Hepatocyte (in vitro differentiated cells): ENCODE results near the gene RPL27A. TPM values are rescaled to one million over a fixed set of nuclear protein-coding genes. Genes with fewer than 3 reads are reported as not detected.

ENCODE experiments used
- DNase-seq: peaks from one replicate; pipeline ENCODE4 v3.0.0-alpha.2; 2016; ENCODE audit warnings: low spot score
- H2AFZ ChIP-seq: fragments of 200-600 bp; sonication (generic); 2 replicates; pipeline ENCODE4 v1.6.0; 2016; ENCODE audit warnings: antibody characterized with exemption, mild to moderate bottlenecking
- H3K27ac ChIP-seq: fragments of 200-600 bp; sonication (generic); 2 replicates; pipeline ENCODE4 v1.5.1; 2016; ENCODE audit warnings: mild to moderate bottlenecking
- H3K27me3 ChIP-seq: fragments of 200-600 bp; sonication (generic); 2 replicates; pipeline ENCODE4 v1.6.1; 2016
- H3K36me3 ChIP-seq: fragments of 200-600 bp; sonication (generic); replicated peaks from 2 replicates; pipeline ENCODE4 v1.5.1; 2016; ENCODE audit warnings: low read depth; ENCODE audit not compliant: insufficient read depth
- H3K4me1 ChIP-seq: fragments of 200-600 bp; sonication (generic); 2 replicates; pipeline ENCODE4 v1.5.1; 2016; ENCODE audit warnings: mild to moderate bottlenecking, moderate library complexity; ENCODE audit not compliant: insufficient read depth
- H3K4me2 ChIP-seq: fragments of 200-600 bp; sonication (generic); 2 replicates; pipeline ENCODE4 v1.6.0; 2016
- H3K4me3 ChIP-seq: fragments of 200-600 bp; sonication (generic); 2 replicates; pipeline ENCODE4 v1.5.1; 2016; ENCODE audit warnings: mild to moderate bottlenecking
- H3K79me2 ChIP-seq: fragments of 200-600 bp; sonication (generic); 2 replicates; pipeline ENCODE4 v1.6.0; 2017; ENCODE audit warnings: mild to moderate bottlenecking
- H3K9me2 ChIP-seq: fragments of 200-600 bp; sonication (generic); replicated peaks from 2 replicates; pipeline ENCODE4 v1.6.0; 2017; ENCODE audit warnings: mild to moderate bottlenecking; ENCODE audit not compliant: insufficient read depth
- H3K9me3 ChIP-seq: fragments of 200-600 bp; sonication (generic); 2 replicates; pipeline ENCODE4 v1.5.1; 2016; ENCODE audit warnings: low read depth, mild to moderate bottlenecking
- H4K20me1 ChIP-seq: fragments of 200-600 bp; sonication (generic); 2 replicates; pipeline ENCODE4 v1.6.0; 2016; ENCODE audit warnings: mild to moderate bottlenecking; ENCODE audit not compliant: insufficient read depth, poor library complexity, severe bottlenecking
- CTCF ChIP-seq: fragments of 200-600 bp; sonication (generic); IDR thresholded peaks from 2 replicates; pipeline ENCODE4 v1.5.1; 2016; ENCODE audit warnings: antibody characterized with exemption, mild to moderate bottlenecking; ENCODE audit not compliant: poor library complexity
- EZH2 ChIP-seq: fragments of 200-600 bp; sonication (generic); IDR thresholded peaks from 2 replicates; pipeline ENCODE4 v1.6.1; 2016; ENCODE audit warnings: antibody characterized with exemption, mild to moderate bottlenecking, borderline replicate concordance
- EZH2phosphoT487 ChIP-seq: fragments of 200-600 bp; sonication (generic); IDR thresholded peaks from one replicate; pipeline ENCODE4 v1.6.1; 2018; ENCODE audit warnings: antibody characterized with exemption, mild to moderate bottlenecking, low read depth, moderate library complexity; ENCODE audit not compliant: unreplicated experiment, severe bottlenecking
- WGBS: methylation state at CpG from one replicate; pipeline ENCODE4 v1.1.6; 2016; ENCODE audit warnings: low lambda C conversion rate; ENCODE audit errors: missing lambda C conversion rate; 5-methylcytosine and 5-hydroxymethylcytosine counted together
- polyA plus RNA-seq: library from polyadenylated mRNA; unstranded; fragments of >200 nt; fragmentation: Nextera tagmentation; extraction: Ambion mirVana; gene quantifications from 2 replicates; pipeline ENCODE4 v1.2.1, GENCODE V29; 2016
- total RNA-seq: library from RNA; depleted of rRNA; stranded (reverse); fragments of >200 nt; gene quantifications from 2 replicates; pipeline ENCODE4 v1.2.3, GENCODE V29; 2014

Gene RPL27A
- total and polyA plus RNA-seq, 2 experiments from 2014 or later, result 803 to 818 TPM

DNA sequence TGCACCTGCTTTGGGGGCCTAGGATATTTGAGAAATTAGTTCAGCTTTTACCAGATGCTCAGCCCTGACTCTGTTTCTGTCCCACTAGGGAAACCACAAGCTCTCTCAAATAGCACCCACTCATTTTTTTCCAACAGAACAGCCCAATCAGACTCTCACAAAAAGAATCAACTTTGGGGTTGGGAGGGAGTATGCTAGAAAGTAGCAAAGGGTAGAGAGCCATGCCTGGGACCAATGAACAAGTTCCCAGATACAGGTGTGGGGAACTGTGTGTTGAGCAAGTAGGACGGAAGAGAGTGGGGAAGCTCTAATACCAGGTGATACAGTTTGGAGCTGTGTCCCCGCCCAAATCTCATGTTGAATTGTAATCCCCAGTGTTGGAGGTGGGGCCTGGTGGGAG lies 41.3 kb upstream of the RPL27A start:
- no peak overlapping the region for H3K4me2 ChIP-seq
- H3K36me3 ChIP-seq, result no peaks in the 10 kb centered on the region
- H3K27ac ChIP-seq, result no peak overlapping the region
- TF ChIP-seq EZH2 (no peak), CTCF (no peak), EZH2phosphoT487 (no peak)
- no peak for DNase-seq
- H4K20me1 ChIP-seq, result no peaks in the 10 kb centered on the region
- no peaks in the 10 kb centered on the region for H3K27me3 ChIP-seq
- no peaks in the 10 kb centered on the region for H3K9me2 ChIP-seq
- no peak overlapping the region for H2AFZ ChIP-seq
- no peaks in the 10 kb centered on the region for H3K9me3 ChIP-seq
- H3K4me1 ChIP-seq, result no peaks in the 10 kb centered on the region
- H3K79me2 ChIP-seq, result no peaks in the 10 kb centered on the region
- no peak overlapping the region for H3K4me3 ChIP-seq
- 98% methylated on average over 2 of the region's 2 CpGs for WGBS

GRCh38 chr11:8642196-8642841 lies 40.3 kb upstream of the RPL27A start:
- 86% methylated on average over 5 of the region's 5 CpGs for WGBS
- no peaks in the 10 kb centered on the region for H4K20me1 ChIP-seq
- no peak overlapping the region for H3K4me2 ChIP-seq
- no peaks in the 10 kb centered on the region for H3K4me1 ChIP-seq
- H3K36me3 ChIP-seq, result no peaks in the 10 kb centered on the region
- no peak overlapping the region for H3K4me3 ChIP-seq
- no peak for DNase-seq
- no peak overlapping the region for H2AFZ ChIP-seq
- no peaks in the 10 kb centered on the region for H3K79me2 ChIP-seq
- H3K9me3 ChIP-seq, result no peaks in the 10 kb centered on the region
- no peak overlapping the region for H3K27ac ChIP-seq
- no peaks in the 10 kb centered on the region for H3K27me3 ChIP-seq
- TF ChIP-seq EZH2, result no peak
- TF ChIP-seq CTCF, result no peak
- no peak for TF ChIP-seq EZH2phosphoT487
- no peaks in the 10 kb centered on the region for H3K9me2 ChIP-seq

DNA sequence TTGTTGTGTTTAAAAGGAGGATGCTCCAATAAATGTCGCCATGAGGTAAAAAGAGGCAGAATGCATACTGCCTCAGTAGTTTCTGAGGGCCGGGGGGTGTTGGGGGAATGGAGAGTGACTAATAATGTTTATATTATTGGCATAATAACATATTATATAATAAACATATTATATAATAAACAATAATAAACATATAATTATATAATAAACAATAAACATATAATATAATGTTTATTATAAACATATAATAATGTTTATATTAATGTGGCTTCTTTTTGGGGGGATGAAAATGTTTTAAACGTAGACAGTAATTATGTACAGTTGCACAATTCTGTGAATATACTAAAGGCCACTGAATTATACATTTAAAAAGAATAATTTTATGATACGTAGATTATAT lies 35.7 kb upstream of the RPL27A start:
- no peaks in the 10 kb centered on the region for H3K79me2 ChIP-seq
- no peak for DNase-seq
- H3K4me2 ChIP-seq, result no peak overlapping the region
- no peak overlapping the region for H3K27ac ChIP-seq
- no peaks in the 10 kb centered on the region for H3K36me3 ChIP-seq
- H3K9me2 ChIP-seq, result no peaks in the 10 kb centered on the region
- H3K9me3 ChIP-seq, result no peaks in the 10 kb centered on the region
- no peak for TF ChIP-seq EZH2
- TF ChIP-seq CTCF, result no peak
- TF ChIP-seq EZH2phosphoT487, result no peak
- H3K27me3 ChIP-seq, result no peaks in the 10 kb centered on the region
- H3K4me1 ChIP-seq, result no peaks in the 10 kb centered on the region
- H3K4me3 ChIP-seq, result no peak overlapping the region
- no peaks in the 10 kb centered on the region for H4K20me1 ChIP-seq
- 94% methylated on average over 4 of the region's 4 CpGs for WGBS
- no peak overlapping the region for H2AFZ ChIP-seq

- Histone ChIP-seq H3K4me3 (no peak overlapping the region), H3K79me2 (no peaks in the 10 kb centered on the region), H3K9me2 (no peaks in the 10 kb centered on the region), H3K27me3 (no peaks in the 10 kb centered on the region), H3K4me1 (peaks cover 3% of the 10 kb centered on the region), H3K36me3 (no peaks in the 10 kb centered on the region), H3K27ac (no peak overlapping the region), H3K9me3 (no peaks in the 10 kb centered on the region), H4K20me1 (no peaks in the 10 kb centered on the region), H2AFZ (no peak overlapping the region), H3K4me2 (no peak overlapping the region)
- no peak for DNase-seq
- TF ChIP-seq CTCF, result no peak
- TF ChIP-seq EZH2phosphoT487, result no peak
- TF ChIP-seq EZH2, result no peak
- 79% methylated on average over 2 of the region's 2 CpGs for WGBS
Observed at GRCh38 chr11:8649361-8649760, 33.2 kb upstream of the RPL27A start.
